GM19438 (cell line): ENCODE data around the gene DLG2.

Experiments used
- ATAC-seq: cut with Tn5 transposase; IDR thresholded peaks from one replicate; pipeline ENCODE4 v1.9.1; 2021; ENCODE audit warnings: low read depth; ENCODE audit not compliant: unreplicated experiment

The DLG2 gene

GRCh38 chr11:83813296-83813695 lies 1813.8 kb downstream of the DLG2 start:
- ATAC-seq: no peak

GRCh38 chr11:83809274-83809673 lies 1817.9 kb downstream of the DLG2 start:
- ATAC-seq: no peak

- ATAC-seq: no peak
Observed at GRCh38 chr11:83801799-83802198, 1825.3 kb downstream of the DLG2 start.

- ATAC-seq: no peak
Observed at GRCh38 chr11:83793310-83793709, 1833.8 kb downstream of the DLG2 start.

- ATAC-seq: no peak
Observed at GRCh38 chr11:83791557-83791956, 1835.6 kb downstream of the DLG2 start.

GRCh38 chr11:83785942-83786341 lies 1841.2 kb downstream of the DLG2 start:
- ATAC-seq: no peak

- ATAC-seq: no peak
Observed at GRCh38 chr11:83784419-83784818, 1842.7 kb downstream of the DLG2 start.

- no peak for ATAC-seq
Observed at GRCh38 chr11:83782329-83782728, 1844.8 kb downstream of the DLG2 start.

- ATAC-seq: no peak
Observed at GRCh38 chr11:83779876-83780275, 1847.3 kb downstream of the DLG2 start.

- no peak for ATAC-seq
Observed at GRCh38 chr11:83778596-83778995, 1848.5 kb downstream of the DLG2 start.

- ATAC-seq: no peak
Observed at GRCh38 chr11:83773950-83774880, 1852.9 kb downstream of the DLG2 start.

GRCh38 chr11:83768489-83768888 lies 1858.7 kb downstream of the DLG2 start:
- ATAC-seq: no peak

- ATAC-seq: no peak
Observed at GRCh38 chr11:83766932-83767331, 1860.2 kb downstream of the DLG2 start.

GRCh38 chr11:83764643-83765042 lies 1862.5 kb downstream of the DLG2 start:
- no peak for ATAC-seq

GRCh38 chr11:83760932-83761331 lies 1866.2 kb downstream of the DLG2 start:
- no peak for ATAC-seq

- ATAC-seq: no peak
Observed at GRCh38 chr11:83759148-83759547, 1868.0 kb downstream of the DLG2 start.

- no peak for ATAC-seq
Observed at GRCh38 chr11:83751041-83751440, 1876.1 kb downstream of the DLG2 start.

GRCh38 chr11:83746921-83747585 lies 1880.1 kb downstream of the DLG2 start:
- no peak for ATAC-seq

GRCh38 chr11:83744620-83745192 lies 1882.4 kb downstream of the DLG2 start:
- no peak for ATAC-seq

- ATAC-seq: no peak
Observed at GRCh38 chr11:83736684-83737083, 1890.5 kb downstream of the DLG2 start.

- ATAC-seq: no peak
Observed at GRCh38 chr11:83734120-83734519, 1893.0 kb downstream of the DLG2 start.
